Measurements from ENCODE around the gene NDUFB10.

NDUFB10 gene

GRCh38 chr16:1993731-1994131 is 34.4 kb downstream of the NDUFB10 start:
- peak overlapping the region; percentile 34 for H3K27ac ChIP-seq (ENCODE audit: low read depth, low read length)
- H3K27me3 ChIP-seq (ENCODE audit: control insufficient read depth, low read length): peaks cover 17% of the 10 kb centered on the region
- peaks cover 36% of the 10 kb centered on the region for H3K36me3 ChIP-seq (ENCODE audit: control insufficient read depth, low read length)
- H4K20me1 ChIP-seq (ENCODE audit: control insufficient read depth, insufficient read depth, low read depth, low read length): no peaks in the 10 kb centered on the region
- no peaks in the 10 kb centered on the region for H3K79me2 ChIP-seq (ENCODE audit: control insufficient read depth, low read length)
- TF ChIP-seq CTCF (IDR thresholded peaks at IDR 0.05; ENCODE audit: low read depth, low read length, poor library complexity, severe bottlenecking) (no peak), EZH2phosphoT487 (IDR thresholded peaks at IDR 0.05; ENCODE audit: borderline replicate concordance, low read length) (no peak)
- peaks cover 44% of the 10 kb centered on the region for H3K4me1 ChIP-seq (ENCODE audit: control insufficient read depth, low read length)
- no peaks in the 10 kb centered on the region for H3K9me2 ChIP-seq (replicated peaks; ENCODE audit: control insufficient read depth, low read length)
- peak overlapping the region; percentile 10 for H3K4me2 ChIP-seq (ENCODE audit: low read length)
- H3K9me3 ChIP-seq (ENCODE audit: control insufficient read depth, insufficient read depth, low read length): peaks cover 5% of the 10 kb centered on the region; the same call in 1 of the 2 replicates
- H3K4me3 ChIP-seq (ENCODE audit: low read length): no peak overlapping the region
- peaks cover 38% of the 10 kb centered on the region for H3F3A ChIP-seq (ENCODE audit: control insufficient read depth, insufficient read depth)

- H3K36me3 ChIP-seq (ENCODE audit: control insufficient read depth, low read length): peaks cover 72% of the 10 kb centered on the region
- peaks cover 24% of the 10 kb centered on the region for H3F3A ChIP-seq (ENCODE audit: control insufficient read depth, insufficient read depth)
- no peak overlapping the region for H3K4me2 ChIP-seq (ENCODE audit: low read length)
- no peaks in the 10 kb centered on the region for H3K27me3 ChIP-seq (ENCODE audit: control insufficient read depth, low read length)
- TF ChIP-seq EZH2phosphoT487 (IDR thresholded peaks at IDR 0.05; ENCODE audit: borderline replicate concordance, low read length) (no peak), CTCF (IDR thresholded peaks at IDR 0.05; ENCODE audit: low read depth, low read length, poor library complexity, severe bottlenecking) (no peak)
- H3K9me2 ChIP-seq (replicated peaks; ENCODE audit: control insufficient read depth, low read length): no peaks in the 10 kb centered on the region
- H3K79me2 ChIP-seq (ENCODE audit: control insufficient read depth, low read length): peaks cover 13% of the 10 kb centered on the region
- H3K9me3 ChIP-seq (ENCODE audit: control insufficient read depth, insufficient read depth, low read length): peaks cover 1% of the 10 kb centered on the region; the same call in 1 of the 2 replicates
- no peaks in the 10 kb centered on the region; the same call in 1 of the 2 replicates for H4K20me1 ChIP-seq (ENCODE audit: control insufficient read depth, insufficient read depth, low read depth, low read length)
- peaks cover 17% of the 10 kb centered on the region for H3K4me1 ChIP-seq (ENCODE audit: control insufficient read depth, low read length)
- H3K27ac ChIP-seq (ENCODE audit: low read depth, low read length): no peak overlapping the region
- H3K4me3 ChIP-seq (ENCODE audit: low read length): no peak overlapping the region
These were observed 38.4 kb downstream of the NDUFB10 start for GRCh38 chr16:1997494-1998359.

GRCh38 chr16:1998360-1998835 is 39.1 kb downstream of the NDUFB10 start:
- peaks cover 7% of the 10 kb centered on the region for H4K20me1 ChIP-seq (ENCODE audit: control insufficient read depth, insufficient read depth, low read depth, low read length)
- H3K4me2 ChIP-seq (ENCODE audit: low read length): no peak overlapping the region
- no peak overlapping the region for H3K27ac ChIP-seq (ENCODE audit: low read depth, low read length)
- no peak overlapping the region for H3K4me3 ChIP-seq (ENCODE audit: low read length)
- H3K9me3 ChIP-seq (ENCODE audit: control insufficient read depth, insufficient read depth, low read length): no peaks in the 10 kb centered on the region
- peaks cover 24% of the 10 kb centered on the region for H3F3A ChIP-seq (ENCODE audit: control insufficient read depth, insufficient read depth)
- H3K36me3 ChIP-seq (ENCODE audit: control insufficient read depth, low read length): peaks cover 75% of the 10 kb centered on the region
- no peaks in the 10 kb centered on the region for H3K27me3 ChIP-seq (ENCODE audit: control insufficient read depth, low read length)
- peaks cover 20% of the 10 kb centered on the region for H3K79me2 ChIP-seq (ENCODE audit: control insufficient read depth, low read length)
- no peaks in the 10 kb centered on the region for H3K9me2 ChIP-seq (replicated peaks; ENCODE audit: control insufficient read depth, low read length)
- TF ChIP-seq EZH2phosphoT487 (IDR thresholded peaks at IDR 0.05; ENCODE audit: borderline replicate concordance, low read length) (no peak), CTCF (IDR thresholded peaks at IDR 0.05; ENCODE audit: low read depth, low read length, poor library complexity, severe bottlenecking) (no peak)
- H3K4me1 ChIP-seq (ENCODE audit: control insufficient read depth, low read length): peaks cover 10% of the 10 kb centered on the region
